HG03097 (cell line): Measurements from ENCODE around the gene MAST1.
"Not testable (repeated sequence)": the region's sequence is repeated elsewhere in the genome, so short reads cannot be mapped to it uniquely, and the experiment has no call there.

ENCODE experiments used
- ATAC-seq: cut with Tn5 transposase; IDR thresholded peaks from one replicate; pipeline ENCODE4 v1.9.1; 2021; ENCODE audit not compliant: unreplicated experiment, low FRiP score

Gene MAST1

GRCh38 chr19:12838886-12839756, 806 bp downstream of the MAST1 start:
- ATAC-seq, result no peak

GRCh38 chr19:12840091-12841079, 2.1 kb downstream of the MAST1 start:
- no peak for ATAC-seq

- no peak for ATAC-seq
Observed at GRCh38 chr19:12841094-12841493, 2.8 kb downstream of the MAST1 start.

- no peak for ATAC-seq
Observed at GRCh38 chr19:12842511-12842910, 4.2 kb downstream of the MAST1 start.

GRCh38 chr19:12843328-12843727, 5.0 kb downstream of the MAST1 start:
- no peak for ATAC-seq

- no peak for ATAC-seq
Observed at GRCh38 chr19:12843999-12844732, 5.9 kb downstream of the MAST1 start.

- ATAC-seq, result not testable (repeated sequence)
Observed at GRCh38 chr19:12846613-12847012, 8.3 kb downstream of the MAST1 start.

GRCh38 chr19:12847159-12848139, 9.1 kb downstream of the MAST1 start:
- no peak for ATAC-seq

GRCh38 chr19:12856653-12857052, 18.3 kb downstream of the MAST1 start:
- no peak for ATAC-seq

- ATAC-seq, result no peak
Observed at GRCh38 chr19:12858041-12858928, 20.0 kb downstream of the MAST1 start.

GRCh38 chr19:12859546-12859945, 21.2 kb downstream of the MAST1 start:
- ATAC-seq, result no peak

GRCh38 chr19:12864143-12864542, 25.8 kb downstream of the MAST1 start:
- ATAC-seq, result no peak

- no peak for ATAC-seq
Observed at GRCh38 chr19:12864721-12865715, 26.7 kb downstream of the MAST1 start.

GRCh38 chr19:12865746-12866415, 27.6 kb downstream of the MAST1 start:
- no peak for ATAC-seq

GRCh38 chr19:12866416-12867119, 28.3 kb downstream of the MAST1 start:
- no peak for ATAC-seq
